ENCODE data around the gene CRLF2. TPM values are rescaled to one million over a fixed set of nuclear protein-coding genes. Genes with fewer than 3 reads are reported as not detected.
"Not testable (repeated sequence)": the region's sequence is repeated elsewhere in the genome, so short reads cannot be mapped to it uniquely, and the experiment has no call there.

Gene CRLF2
- total RNA-seq, 1 experiment from 2014 or later = 0.34 TPM

- BruUV-seq (replicated peaks) = no TSS peak
- no peak for TF ChIP-seq REST (IDR thresholded peaks at IDR 0.05; ENCODE audit: low read depth)
- TF ChIP-seq ELF1 (IDR thresholded peaks at IDR 0.05; ENCODE audit: borderline replicate concordance, low read depth) = no peak
- no peak for TF ChIP-seq SP1 (IDR thresholded peaks at IDR 0.05; ENCODE audit: low read depth)
- no peak for TF ChIP-seq SIN3A (IDR thresholded peaks at IDR 0.05; ENCODE audit: low read depth)
- no peak for TF ChIP-seq EGR1 (IDR thresholded peaks at IDR 0.05; ENCODE audit: low read depth)
- TF ChIP-seq EZH2 (IDR thresholded peaks at IDR 0.05) = no peak
- Histone ChIP-seq H2AFZ (ENCODE audit: low read depth, low read length, poor library complexity, severe bottlenecking) (no peak overlapping the region), H3K36me3 (ENCODE audit: control insufficient read depth in 1 of 2, insufficient read depth in 2 of 2, low read length in 2 of 2) (no peaks in the 10 kb centered on the region), H3K27ac (ENCODE audit: low read depth, low read length) (no peak overlapping the region), H3K79me2 (ENCODE audit: insufficient read depth, low read length) (no peaks in the 10 kb centered on the region), H4K20me1 (ENCODE audit: insufficient read depth) (no peaks in the 10 kb centered on the region), H3K9me2 (ENCODE audit: insufficient read depth) (no peaks in the 10 kb centered on the region), H3K4me2 (ENCODE audit: low read length) (no peak overlapping the region), H3K9ac (ENCODE audit: low read length) (no peak overlapping the region), H3K4me3 (replicated peaks in 1 of 2; ENCODE audit: low read depth in 1 of 2, low read length in 2 of 2) (no peak overlapping the region), H3K9me3 (ENCODE audit: control insufficient read depth in 1 of 2, insufficient read depth in 1 of 2, low read depth in 1 of 2, low read length in 2 of 2) (no peaks in the 10 kb centered on the region), H3K27me3 (ENCODE audit: insufficient read depth, low read length) (no peaks in the 10 kb centered on the region), H3K4me1 (ENCODE audit: control insufficient read depth in 1 of 2, insufficient read depth in 2 of 2, low read length in 2 of 2) (0 out of 4 replicates have a peak, but pooled peaks cover 0 to 3% of the 10 kb centered on the region in 2 experiments)
- DNase-seq (ENCODE audit: low read depth, low spot score) = no peak
- RAD21 ChIA-PET (ENCODE audit: low non-redundant PET in 1 of 2, low total read pairs in 2 of 2, uncharacterized antibody in 2 of 2, unreplicated experiment in 2 of 2) = no interaction called here
- CTCF ChIA-PET = no interaction called here
- intact Hi-C loops (cut with micrococcal nuclease) = no loop called here
- POLR2A ChIA-PET = no interaction called here
- no peak for ATAC-seq
Observed at GRCh38 chrX:1185561-1185960, 26.9 kb downstream of the CRLF2 start.

GRCh38 chrX:1182211-1182610 lies 30.2 kb downstream of the CRLF2 start:
- Histone ChIP-seq H2AFZ (ENCODE audit: low read depth, low read length, poor library complexity, severe bottlenecking) (no peak overlapping the region), H3K4me2 (ENCODE audit: low read length) (no peak overlapping the region), H4K20me1 (ENCODE audit: insufficient read depth) (no peaks in the 10 kb centered on the region), H3K9ac (ENCODE audit: low read length) (no peak overlapping the region), H3K4me3 (replicated peaks in 1 of 2; ENCODE audit: low read depth in 1 of 2, low read length in 2 of 2) (no peak overlapping the region), H3K79me2 (ENCODE audit: insufficient read depth, low read length) (no peaks in the 10 kb centered on the region), H3K36me3 (ENCODE audit: control insufficient read depth in 1 of 2, insufficient read depth in 2 of 2, low read length in 2 of 2) (no peaks in the 10 kb centered on the region), H3K27me3 (ENCODE audit: insufficient read depth, low read length) (no peaks in the 10 kb centered on the region), H3K9me2 (ENCODE audit: insufficient read depth) (no peaks in the 10 kb centered on the region), H3K4me1 (ENCODE audit: control insufficient read depth in 1 of 2, insufficient read depth in 2 of 2, low read length in 2 of 2) (no peaks in the 10 kb centered on the region), H3K27ac (ENCODE audit: low read depth, low read length) (no peak overlapping the region), H3K9me3 (ENCODE audit: control insufficient read depth in 1 of 2, insufficient read depth in 1 of 2, low read depth in 1 of 2, low read length in 2 of 2) (no peaks in the 10 kb centered on the region)
- ChIA-PET POLR2A (no interaction called here), RAD21 (ENCODE audit: low non-redundant PET in 1 of 2, low total read pairs in 2 of 2, uncharacterized antibody in 2 of 2, unreplicated experiment in 2 of 2) (no interaction called here), CTCF (no interaction called here)
- intact Hi-C loops (cut with micrococcal nuclease) = no loop called here
- DNase-seq (ENCODE audit: low read depth, low spot score) (no peak), ATAC-seq (no peak)
- no TSS peak for BruUV-seq (replicated peaks)
- TF ChIP-seq YY1 (IDR thresholded peaks at IDR 0.05; ENCODE audit: extremely low read depth, insufficient replicate concordance, low read depth, low read length) = no peak

GRCh38 chrX:1181661-1182060 lies 30.8 kb downstream of the CRLF2 start:
- ATAC-seq; RAD21 ChIA-PET (ENCODE audit: low non-redundant PET in 1 of 2, low total read pairs in 2 of 2, uncharacterized antibody in 2 of 2, unreplicated experiment in 2 of 2); H3K27me3 ChIP-seq (ENCODE audit: insufficient read depth, low read length); H3K4me2 ChIP-seq (ENCODE audit: low read length); intact Hi-C loops (cut with micrococcal nuclease); H3K36me3 ChIP-seq (ENCODE audit: control insufficient read depth in 1 of 2, insufficient read depth in 2 of 2, low read length in 2 of 2); H3K9me2 ChIP-seq (ENCODE audit: insufficient read depth); H3K9ac ChIP-seq (ENCODE audit: low read length); H3K27ac ChIP-seq (ENCODE audit: low read depth, low read length); H2AFZ ChIP-seq (ENCODE audit: low read depth, low read length, poor library complexity, severe bottlenecking); H3K9me3 ChIP-seq (ENCODE audit: control insufficient read depth in 1 of 2, insufficient read depth in 1 of 2, low read depth in 1 of 2, low read length in 2 of 2); H3K79me2 ChIP-seq (ENCODE audit: insufficient read depth, low read length); BruUV-seq (replicated peaks); POLR2A ChIA-PET; CTCF ChIA-PET; DNase-seq (ENCODE audit: low read depth, low spot score); H3K4me1 ChIP-seq (ENCODE audit: control insufficient read depth in 1 of 2, insufficient read depth in 2 of 2, low read length in 2 of 2); H3K4me3 ChIP-seq (replicated peaks in 1 of 2; ENCODE audit: low read depth in 1 of 2, low read length in 2 of 2); H4K20me1 ChIP-seq (ENCODE audit: insufficient read depth): not testable (repeated sequence)
